ENCODE results near the gene EFNB2.
A peak's percentile ranks its signal among the peaks of the same experiment; 100 is the strongest.

EFNB2 gene

GRCh38 chr13:106535552-106536243 lies at the start of gene EFNB2 (continued):
- peak; percentile 80 for TF ChIP-seq PATZ1 (tag by site-specific recombination; IDR thresholded peaks at IDR 0.05)
- peak; percentile 26; the same call in 1 of the 2 replicates for TF ChIP-seq SCRT2 (tag by site-specific recombination; IDR thresholded peaks at IDR 0.05)
- TF ChIP-seq ZNF610 (tag by site-specific recombination; IDR thresholded peaks at IDR 0.05; ENCODE audit: borderline replicate concordance), result 0 out of 2 replicates have a peak, but pooled peaks have one; percentile 49
- peak; percentile 96 for TF ChIP-seq ZBTB26 (tag by site-specific recombination; optimal IDR thresholded peaks at IDR 0.05)

- Histone ChIP-seq H3K4me1 (ENCODE audit: control insufficient read depth, insufficient read depth, low read length) (no peaks in the 10 kb centered on the region), H3K4me3 (ENCODE audit: low read depth, low read length) (no peak overlapping the region), H3K36me3 (ENCODE audit: control insufficient read depth in 2 of 2, insufficient read depth in 1 of 2, low read length in 2 of 2) (no peaks in the 10 kb centered on the region), H3K9me3 (ENCODE audit: control insufficient read depth, insufficient read depth, low read depth, low read length) (no peaks in the 10 kb centered on the region), H3K27ac (ENCODE audit: extremely low read depth, low read depth, low read length) (no peak overlapping the region)
- TF ChIP-seq HOXC10 (CRISPR knock-in tag; IDR thresholded peaks at IDR 0.05), result no peak
- TF ChIP-seq ZNF174 (tag by site-specific recombination; IDR thresholded peaks at IDR 0.05), result no peak
- no peak for TF ChIP-seq ZNF2 (tag by site-specific recombination; IDR thresholded peaks at IDR 0.05)
- ChIA-PET CTCF (no interaction called here), POLR2A (no interaction called here)
Observed at GRCh38 chr13:106581225-106581624, 45.8 kb upstream of the EFNB2 start.

- ChIA-PET POLR2A (no interaction called here), CTCF (no interaction called here)
- Histone ChIP-seq H3K4me3 (ENCODE audit: low read depth, low read length) (no peak overlapping the region), H3K27ac (ENCODE audit: extremely low read depth, low read depth, low read length) (no peak overlapping the region), H3K36me3 (ENCODE audit: control insufficient read depth in 2 of 2, insufficient read depth in 1 of 2, low read length in 2 of 2) (no peaks in the 10 kb centered on the region), H3K4me1 (ENCODE audit: control insufficient read depth, insufficient read depth, low read length) (no peaks in the 10 kb centered on the region), H3K9me3 (ENCODE audit: control insufficient read depth, insufficient read depth, low read depth, low read length) (no peaks in the 10 kb centered on the region)
- no peak for TF ChIP-seq ZNF670 (tag by site-specific recombination; IDR thresholded peaks at IDR 0.05; ENCODE audit: low read depth)
Observed at GRCh38 chr13:106575896-106576295, 40.4 kb upstream of the EFNB2 start.

GRCh38 chr13:106573868-106574267 lies 38.4 kb upstream of the EFNB2 start:
- Histone ChIP-seq H3K4me1 (ENCODE audit: control insufficient read depth, insufficient read depth, low read length) (no peaks in the 10 kb centered on the region), H3K36me3 (ENCODE audit: control insufficient read depth in 2 of 2, insufficient read depth in 1 of 2, low read length in 2 of 2) (no peaks in the 10 kb centered on the region), H3K4me3 (ENCODE audit: low read depth, low read length) (no peak overlapping the region), H3K9me3 (ENCODE audit: control insufficient read depth, insufficient read depth, low read depth, low read length) (no peaks in the 10 kb centered on the region), H3K27ac (ENCODE audit: extremely low read depth, low read depth, low read length) (no peak overlapping the region)
- ChIA-PET POLR2A (no interaction called here), CTCF (interaction anchor here (1.4 kb wide), 1 partner anchor 47 kb away, joined by 4 read pairs; no protein-coding TSS in a partner anchor)
- TF ChIP-seq ZNF518A (tag by site-specific recombination; conservative IDR thresholded peaks at IDR 0.05; ENCODE audit: low read depth) (no peak), SCRT1 (tag by site-specific recombination; IDR thresholded peaks at IDR 0.05; ENCODE audit: borderline replicate concordance) (no peak), ZNF175 (tag by site-specific recombination; IDR thresholded peaks at IDR 0.05) (no peak), GLI4 (tag by site-specific recombination; IDR thresholded peaks at IDR 0.05) (no peak), SP3 (tag by site-specific recombination; IDR thresholded peaks at IDR 0.05) (no peak), ZNF580 (tag by site-specific recombination; IDR thresholded peaks at IDR 0.05) (no peak), ZNF433 (tag by site-specific recombination; IDR thresholded peaks at IDR 0.05; ENCODE audit: low read depth) (no peak), ZNF341 (tag by site-specific recombination; IDR thresholded peaks at IDR 0.05; ENCODE audit: low read depth) (no peak), TCF7L2 (IDR thresholded peaks at IDR 0.05; ENCODE audit: borderline replicate concordance, low read depth, low read length) (no peak), ZNF266 (tag by site-specific recombination; IDR thresholded peaks at IDR 0.05; ENCODE audit: low read depth) (no peak), HOXA7 (CRISPR knock-in tag; IDR thresholded peaks at IDR 0.05; ENCODE audit: borderline replicate concordance) (no peak), ZNF311 (tag by site-specific recombination; IDR thresholded peaks at IDR 0.05; ENCODE audit: borderline replicate concordance) (no peak), ZBTB21 (tag by site-specific recombination; IDR thresholded peaks at IDR 0.05) (no peak), SALL2 (tag by site-specific recombination; IDR thresholded peaks at IDR 0.05; ENCODE audit: borderline replicate concordance) (no peak)
